Fibroblast of skin of back (primary cell): ENCODE data around the gene METRN.

Experiments
- DNase-seq: peaks from one replicate; pipeline ENCODE4 v3.0.0-alpha.2; 2013

The METRN gene

DNA sequence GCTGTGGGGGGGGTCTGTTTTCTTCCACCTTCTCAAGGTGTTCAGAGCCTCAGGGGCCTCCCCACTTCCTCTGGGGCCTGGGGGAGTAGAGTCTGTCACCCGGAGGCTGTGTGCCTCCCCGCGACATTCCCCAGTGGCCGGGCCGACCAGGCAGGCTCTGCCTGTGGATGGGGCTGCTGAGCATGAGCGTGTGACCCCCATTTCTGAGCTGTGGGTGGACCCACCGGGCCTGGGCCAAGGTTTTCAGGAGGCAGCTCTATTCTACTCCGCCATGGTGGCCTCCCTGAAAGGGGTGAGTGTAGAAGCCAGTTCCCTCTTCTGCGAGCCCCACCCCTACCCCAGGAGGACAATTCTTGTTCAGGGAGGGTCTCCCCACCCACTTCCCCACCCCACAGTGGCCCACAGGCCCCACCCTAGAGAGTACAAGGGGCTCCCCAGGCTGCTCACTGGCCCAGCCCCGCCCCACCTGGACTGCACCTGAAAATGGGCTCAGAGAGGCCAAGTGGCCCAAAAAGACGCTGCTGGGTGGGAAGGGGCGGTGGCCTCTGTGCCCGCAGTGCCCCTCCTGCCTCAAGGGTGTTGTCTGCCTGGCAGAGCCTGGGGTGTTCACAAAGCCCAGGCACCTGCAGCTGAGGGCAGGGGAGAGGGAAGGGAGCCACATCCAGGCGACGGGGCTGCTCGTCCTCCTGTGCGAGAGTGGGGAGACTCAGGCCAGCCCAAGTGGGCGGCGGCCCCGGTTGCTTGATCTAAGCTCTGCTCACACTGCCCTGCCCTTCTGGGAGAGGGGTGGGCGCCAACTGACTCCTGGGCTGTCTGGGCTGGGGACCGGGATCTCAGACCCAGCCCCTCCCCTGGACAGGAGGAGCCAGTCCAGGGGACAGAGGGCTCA, 47.0 kb downstream of the METRN start:
- DNase-seq: no peak

DNA sequence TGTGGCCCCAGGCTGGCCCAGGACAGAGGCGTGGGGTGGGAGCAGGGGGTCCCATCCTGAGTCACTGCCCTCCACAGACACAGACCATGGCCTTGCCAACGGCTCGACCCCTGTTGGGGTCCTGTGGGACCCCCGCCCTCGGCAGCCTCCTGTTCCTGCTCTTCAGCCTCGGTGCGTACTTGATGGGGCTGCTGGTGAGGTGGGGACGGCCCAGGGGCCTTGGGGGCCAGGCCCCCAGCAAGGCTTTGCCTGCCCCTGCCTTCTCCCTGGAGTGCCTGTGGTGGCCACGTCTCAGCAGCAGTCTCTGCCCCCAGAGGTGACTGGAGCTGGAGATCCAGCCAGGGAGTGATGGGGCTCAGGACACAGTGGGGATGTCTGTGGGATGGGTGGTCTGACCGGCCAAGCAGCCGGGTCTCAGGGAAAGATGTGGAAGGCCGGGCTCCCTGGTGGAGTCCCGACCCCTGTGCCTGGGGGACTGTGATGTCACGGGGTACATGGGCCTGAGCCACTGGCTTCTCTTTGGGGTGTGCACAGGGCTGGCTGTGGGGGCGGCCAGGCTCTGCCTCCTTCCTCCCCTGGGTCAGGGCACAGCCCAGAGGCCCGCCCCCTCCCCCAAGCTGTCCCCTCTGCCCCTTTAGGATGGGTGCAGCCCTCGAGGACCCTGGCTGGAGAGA, 47.8 kb downstream of the METRN start:
- DNase-seq: no peak

DNA sequence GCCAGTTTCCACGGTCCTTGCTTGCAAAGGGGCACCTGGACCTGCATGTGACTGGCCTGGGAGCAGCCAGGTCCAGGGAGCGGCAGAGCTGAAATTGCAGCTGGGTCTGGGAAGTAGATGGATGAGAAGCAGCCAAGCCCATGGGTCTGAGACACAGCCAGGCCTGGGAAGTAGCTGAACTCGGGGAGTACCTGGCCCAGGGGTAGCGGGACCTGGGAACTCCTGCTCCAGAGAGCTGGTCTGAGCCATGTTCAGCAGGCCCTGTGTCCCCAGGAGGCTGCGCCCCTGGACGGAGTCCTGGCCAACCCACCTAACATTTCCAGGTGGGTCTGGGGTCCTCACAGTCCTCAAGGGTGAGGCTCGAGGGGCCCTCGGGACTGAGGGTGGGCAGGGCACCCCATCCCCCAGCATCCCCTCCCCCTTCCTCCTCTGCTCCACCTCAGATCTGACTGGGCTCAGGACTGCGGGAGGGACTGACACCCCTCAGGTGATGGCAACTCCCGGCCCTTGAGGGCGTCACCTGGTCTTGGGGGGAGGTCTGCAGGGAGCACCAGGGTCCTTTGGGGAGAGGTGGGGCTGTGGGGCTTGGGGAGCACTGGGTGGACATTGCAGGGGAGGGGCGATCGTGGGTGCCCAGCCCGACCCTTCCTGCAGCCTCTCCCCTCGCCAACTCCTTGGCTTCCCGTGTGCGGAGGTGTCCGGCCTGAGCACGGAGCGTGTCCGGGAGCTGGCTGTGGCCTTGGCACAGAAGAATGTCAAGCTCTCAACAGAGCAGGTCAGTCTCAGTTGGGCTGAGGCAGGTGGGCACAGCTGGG, 48.7 kb downstream of the METRN start:
- no peak for DNase-seq

DNA sequence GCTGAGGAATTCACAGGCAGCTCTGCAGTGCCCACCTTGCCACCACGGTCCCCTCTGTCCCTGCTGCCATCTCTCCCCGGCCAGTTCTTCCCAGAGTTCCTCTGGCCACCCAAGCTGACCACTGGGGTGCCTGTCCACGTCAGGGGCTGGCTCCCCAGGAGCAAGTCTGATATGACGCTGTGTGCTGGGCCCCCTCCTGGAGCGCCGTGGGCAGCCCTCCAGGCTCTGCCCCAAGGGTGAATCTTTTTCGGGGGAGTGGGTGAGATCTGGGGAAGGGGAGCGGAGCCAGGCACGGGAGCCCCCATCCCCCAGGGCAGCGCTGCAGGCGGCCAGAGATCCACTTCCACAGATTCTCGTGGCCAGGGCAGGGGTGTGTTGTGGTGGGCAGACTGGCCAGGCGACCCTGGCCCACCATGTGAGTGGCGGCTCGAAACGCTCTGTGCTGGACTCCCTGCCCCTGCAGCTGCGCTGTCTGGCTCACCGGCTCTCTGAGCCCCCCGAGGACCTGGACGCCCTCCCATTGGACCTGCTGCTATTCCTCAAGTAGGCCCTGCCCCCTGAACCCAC, 49.3 kb downstream of the METRN start:
- no peak for DNase-seq

DNA sequence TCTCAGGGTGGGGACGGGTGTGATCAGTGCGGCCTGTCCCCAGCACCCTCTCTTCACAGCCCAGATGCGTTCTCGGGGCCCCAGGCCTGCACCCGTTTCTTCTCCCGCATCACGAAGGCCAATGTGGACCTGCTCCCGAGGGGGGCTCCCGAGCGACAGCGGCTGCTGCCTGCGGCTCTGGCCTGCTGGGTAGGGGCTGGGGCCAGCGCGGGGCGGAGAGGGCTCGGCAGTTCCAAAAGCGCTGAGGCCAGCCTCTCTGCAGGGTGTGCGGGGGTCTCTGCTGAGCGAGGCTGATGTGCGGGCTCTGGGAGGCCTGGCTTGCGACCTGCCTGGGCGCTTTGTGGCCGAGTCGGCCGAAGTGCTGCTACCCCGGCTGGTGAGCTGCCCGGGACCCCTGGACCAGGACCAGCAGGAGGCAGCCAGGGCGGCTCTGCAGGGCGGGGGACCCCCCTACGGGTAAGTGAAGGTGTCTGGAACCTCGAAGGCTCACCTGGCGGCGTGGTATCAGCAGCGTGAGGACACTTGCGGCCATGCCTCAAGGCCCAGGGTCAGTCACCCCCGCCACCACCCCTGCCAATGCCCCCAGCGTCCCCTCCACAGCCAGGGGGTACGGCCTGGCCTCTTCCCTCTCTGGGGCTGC, 50.0 kb downstream of the METRN start:
- no peak for DNase-seq

DNA sequence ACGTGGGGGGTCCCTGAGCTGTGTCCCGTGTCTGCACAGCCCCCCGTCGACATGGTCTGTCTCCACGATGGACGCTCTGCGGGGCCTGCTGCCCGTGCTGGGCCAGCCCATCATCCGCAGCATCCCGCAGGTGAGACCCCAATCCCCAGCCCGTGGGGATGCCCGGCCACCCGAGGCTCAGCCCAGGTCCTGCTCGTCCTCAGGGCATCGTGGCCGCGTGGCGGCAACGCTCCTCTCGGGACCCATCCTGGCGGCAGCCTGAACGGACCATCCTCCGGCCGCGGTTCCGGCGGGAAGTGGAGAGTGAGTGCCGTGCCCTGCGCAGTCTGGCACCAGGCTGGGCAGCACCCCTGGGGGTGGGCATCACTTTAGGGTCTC, 50.6 kb downstream of the METRN start:
- no peak for DNase-seq

DNA sequence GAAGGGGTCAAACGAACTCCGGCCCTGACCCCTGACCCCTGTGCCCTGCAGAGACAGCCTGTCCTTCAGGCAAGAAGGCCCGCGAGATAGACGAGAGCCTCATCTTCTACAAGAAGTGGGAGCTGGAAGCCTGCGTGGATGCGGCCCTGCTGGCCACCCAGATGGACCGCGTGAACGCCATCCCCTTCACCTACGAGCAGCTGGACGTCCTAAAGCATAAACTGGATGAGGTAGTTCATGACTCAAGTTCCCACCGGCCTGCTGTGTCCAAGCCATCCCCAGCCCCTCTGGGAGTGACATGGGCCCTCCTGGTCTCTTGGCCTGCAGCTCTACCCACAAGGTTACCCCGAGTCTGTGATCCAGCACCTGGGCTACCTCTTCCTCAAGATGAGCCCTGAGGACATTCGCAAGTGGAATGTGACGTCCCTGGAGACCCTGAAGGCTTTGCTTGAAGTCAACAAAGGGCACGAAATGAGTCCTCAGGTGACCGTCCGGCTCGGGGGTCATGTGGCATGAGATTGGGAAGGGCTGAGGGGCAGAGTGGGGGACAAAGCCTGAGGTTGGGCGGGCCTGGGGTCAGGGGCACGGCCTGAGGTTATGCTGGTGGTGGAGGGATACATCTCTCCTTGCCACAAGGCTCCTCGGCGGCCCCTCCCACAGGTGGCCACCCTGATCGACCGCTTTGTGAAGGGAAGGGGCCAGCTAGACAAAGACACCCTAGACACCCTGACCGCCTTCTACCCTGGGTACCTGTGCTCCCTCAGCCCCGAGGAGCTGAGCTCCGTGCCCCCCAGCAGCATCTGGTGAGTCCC, 51.3 kb downstream of the METRN start:
- no peak for DNase-seq

DNA sequence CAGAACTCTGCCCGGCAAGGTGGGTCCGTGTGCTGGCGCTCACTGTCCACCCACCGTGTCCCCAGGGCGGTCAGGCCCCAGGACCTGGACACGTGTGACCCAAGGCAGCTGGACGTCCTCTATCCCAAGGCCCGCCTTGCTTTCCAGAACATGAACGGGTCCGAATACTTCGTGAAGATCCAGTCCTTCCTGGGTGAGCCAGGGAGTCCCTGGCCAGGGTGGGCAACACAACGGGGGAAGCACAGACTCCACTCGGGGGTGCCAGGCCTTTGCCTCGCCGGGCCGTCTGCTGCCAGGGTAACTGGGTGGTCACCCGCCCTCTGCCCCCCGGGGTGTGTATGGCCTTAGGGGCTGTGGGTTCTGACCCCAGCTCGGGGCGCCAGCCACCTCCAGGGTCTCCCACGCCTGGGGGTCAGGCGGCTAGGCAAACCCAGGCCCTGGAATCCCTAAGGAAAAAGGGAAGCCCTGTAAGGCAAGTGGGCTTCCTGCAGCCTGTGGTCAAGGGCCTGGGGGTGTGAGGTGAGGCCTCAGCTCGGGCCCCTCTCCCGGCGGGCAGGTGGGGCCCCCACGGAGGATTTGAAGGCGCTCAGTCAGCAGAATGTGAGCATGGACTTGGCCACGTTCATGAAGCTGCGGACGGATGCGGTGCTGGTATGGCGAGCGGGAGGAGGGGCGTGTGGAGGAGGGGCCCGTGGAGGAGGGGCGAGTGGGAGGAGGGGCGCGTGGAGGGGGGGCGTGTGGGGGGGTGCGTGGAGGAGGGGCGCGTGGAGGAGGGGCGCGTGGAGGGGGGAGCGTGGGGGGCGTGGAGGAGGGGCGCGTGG, 52.1 kb downstream of the METRN start:
- no peak for DNase-seq

DNA sequence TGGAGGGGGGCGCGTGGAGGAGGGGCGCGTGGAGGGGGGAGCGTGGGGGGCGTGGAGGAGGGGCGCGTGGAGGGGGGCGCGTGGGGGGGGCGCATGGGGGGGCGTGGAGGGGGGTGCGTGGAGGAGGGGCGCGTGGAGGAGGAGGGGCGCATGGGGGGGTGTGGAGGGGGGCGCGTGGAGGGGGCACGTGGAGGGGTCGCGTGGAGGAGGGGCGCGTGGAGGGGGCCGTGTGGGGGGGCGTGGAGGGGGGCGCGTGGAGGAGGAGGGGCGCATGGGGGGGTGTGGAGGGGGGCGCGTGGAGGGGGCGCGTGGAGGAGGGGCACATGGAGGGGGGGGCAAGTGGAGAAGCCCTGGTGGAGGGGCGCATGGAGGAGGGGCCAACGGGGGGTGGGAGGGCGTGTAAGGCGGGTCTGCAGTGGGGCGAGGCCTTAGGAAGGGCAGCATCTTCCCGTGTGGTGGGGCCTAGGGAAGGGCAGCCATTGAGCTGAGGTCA, 52.9 kb downstream of the METRN start:
- DNase-seq: no peak

DNA sequence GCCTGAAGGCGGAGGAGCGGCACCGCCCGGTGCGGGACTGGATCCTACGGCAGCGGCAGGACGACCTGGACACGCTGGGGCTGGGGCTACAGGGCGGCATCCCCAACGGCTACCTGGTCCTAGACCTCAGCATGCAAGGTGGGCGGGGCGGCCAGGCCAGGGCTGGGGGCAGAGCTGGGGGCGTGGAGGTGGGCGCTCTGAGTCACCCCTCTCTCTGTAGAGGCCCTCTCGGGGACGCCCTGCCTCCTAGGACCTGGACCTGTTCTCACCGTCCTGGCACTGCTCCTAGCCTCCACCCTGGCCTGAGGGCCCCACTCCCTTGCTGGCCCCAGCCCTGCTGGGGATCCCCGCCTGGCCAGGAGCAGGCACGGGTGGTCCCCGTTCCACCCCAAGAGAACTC, 53.5 kb downstream of the METRN start:
- no peak for DNase-seq
